NCI-H2029 treated with DMSO at 0.1 percent for 48 hours (cell line): ENCODE measurements around the gene HSD11B2.

Experiments used
- DNase-seq: peaks from one replicate; lab custom pipeline; 2025; lab: John Stamatoyannopoulos, UW

The HSD11B2 gene

GRCh38 chr16:67477960-67478554 is 47.1 kb downstream of the HSD11B2 start:
- no peak for DNase-seq

GRCh38 chr16:67480833-67481560 is 50.1 kb downstream of the HSD11B2 start, which contains the start of gene ATP6V0D1:
ATP6V0D1 (minus strand) TSS chr16:67481157; CDS start chr16:67481086, 71 bp downstream.
- peak; percentile 56 for DNase-seq

- no peak for DNase-seq
Observed at GRCh38 chr16:67481561-67482232, 50.8 kb downstream of the HSD11B2 start.

DNA sequence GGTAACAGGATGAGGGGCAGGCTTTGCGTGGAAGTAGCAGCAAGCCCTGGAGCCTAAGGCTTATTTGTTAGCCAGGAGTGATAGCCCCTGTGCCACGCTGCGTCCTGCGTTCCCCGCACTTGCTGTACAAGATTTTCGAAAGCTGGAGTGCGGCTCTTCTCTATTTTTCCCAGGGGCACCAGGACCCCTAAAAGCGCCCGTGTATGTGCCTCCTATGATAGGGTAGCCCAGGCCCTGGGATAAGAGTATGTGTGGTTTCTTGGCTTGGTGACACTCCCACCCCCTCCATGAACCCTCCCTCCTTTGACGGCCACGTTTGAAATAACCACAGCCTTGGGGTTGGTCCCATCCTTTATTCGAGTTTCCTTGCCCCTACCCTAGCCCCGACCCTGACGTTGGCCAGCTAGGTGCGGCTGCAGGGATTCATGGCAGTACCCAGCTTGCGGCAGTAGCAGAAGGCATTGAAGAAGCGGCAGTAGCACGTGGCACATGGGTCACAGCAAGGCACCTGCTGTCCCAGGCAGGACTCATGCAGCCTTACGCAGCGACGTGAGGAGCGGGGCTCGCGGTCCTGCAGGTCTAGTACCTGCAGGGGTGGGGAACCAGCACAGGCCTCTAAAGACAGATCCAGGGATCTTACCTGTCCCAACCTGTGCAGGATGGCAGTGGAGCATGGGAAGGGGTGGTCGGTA is 51.5 kb downstream of the HSD11B2 start:
- no peak for DNase-seq

GRCh38 chr16:67483150-67483549 is 52.2 kb downstream of the HSD11B2 start, which contains the start of gene AGRP:
AGRP (minus strand) TSS chr16:67483547; CDS start chr16:67483398, 149 bp downstream.
- DNase-seq = no peak

DNA sequence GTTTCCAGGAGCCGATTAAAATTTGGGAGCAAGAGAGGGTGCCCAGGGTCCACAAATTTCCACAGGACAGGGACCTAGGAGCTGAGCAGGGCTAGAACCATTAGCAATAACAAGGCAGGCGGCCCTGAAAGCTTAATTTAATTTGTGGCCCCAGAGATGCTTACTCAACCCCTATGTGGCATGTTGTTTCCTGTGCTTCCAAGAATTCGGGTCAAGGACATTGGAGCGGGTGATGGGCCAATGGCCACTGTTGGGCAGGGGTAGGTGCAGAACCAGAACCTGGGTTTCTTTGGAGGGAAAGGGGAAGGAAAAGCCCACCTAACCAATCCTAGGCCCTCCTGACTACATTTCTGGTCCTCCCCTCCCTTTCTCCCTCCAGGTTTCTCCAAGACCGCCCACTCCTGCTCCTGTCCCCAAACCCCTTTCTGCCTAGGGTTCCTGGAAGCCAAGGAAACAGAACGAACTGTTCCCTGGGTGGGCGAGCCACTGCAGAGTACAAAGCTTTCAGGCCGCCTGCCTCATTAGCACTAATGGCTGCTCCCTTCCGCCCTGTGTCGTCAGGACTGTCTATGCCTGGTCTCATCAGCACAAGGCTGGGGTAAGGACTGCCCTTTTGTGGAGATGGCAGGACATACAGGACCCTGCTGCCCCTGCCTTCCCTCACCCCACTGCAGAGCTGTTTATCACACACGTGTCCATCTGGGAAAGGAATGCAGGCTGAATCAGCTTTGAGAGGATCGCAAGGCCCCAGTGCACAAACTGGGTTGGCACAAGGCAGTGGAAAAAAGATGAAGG is 53.0 kb downstream of the HSD11B2 start:
- DNase-seq = no peak

GRCh38 chr16:67486805-67487204 is 55.9 kb downstream of the HSD11B2 start:
- no peak for DNase-seq
